ENCODE data around the gene ADCY10. TPM values are rescaled to one million over a fixed set of nuclear protein-coding genes. Genes with fewer than 3 reads are reported as not detected.
A peak's percentile ranks its signal among the peaks of the same experiment; 100 is the strongest.

The ADCY10 gene
- total and polyA plus RNA-seq, 5 donors, result 0.09 to 0.50 (median 0.29) TPM

DNA sequence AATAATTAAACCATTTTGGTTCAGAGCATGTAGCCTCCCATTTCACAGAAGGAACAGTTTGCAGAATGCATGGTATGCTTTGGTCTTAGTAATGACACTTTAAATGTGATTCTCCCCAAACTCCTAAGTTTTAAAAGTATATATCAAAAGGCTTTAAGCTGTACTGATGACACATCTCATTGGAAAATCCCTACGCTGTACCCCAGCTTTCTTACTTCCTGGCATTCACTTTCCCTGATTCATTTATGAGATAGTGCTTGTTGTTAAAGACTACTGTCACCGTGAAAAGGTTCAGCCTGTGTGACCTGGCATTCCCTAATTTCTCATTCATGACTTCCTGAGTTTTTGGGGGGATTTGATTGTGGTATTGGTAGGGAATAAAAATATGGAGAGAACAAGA, 138.8 kb downstream of the ADCY10 start:
- Histone ChIP-seq H3K4me3 (ENCODE audit: low read length) (no peak overlapping the region), H3K4me1 (ENCODE audit: control insufficient read depth, insufficient read depth, low read length) (peaks cover 2% of the 10 kb centered on the region), H3K27me3 (ENCODE audit: control insufficient read depth, insufficient read depth) (no peaks in the 10 kb centered on the region), H3K9me3 (ENCODE audit: control insufficient read depth, low read length) (no peaks in the 10 kb centered on the region), H3K27ac (ENCODE audit: low read length) (no peak overlapping the region)
- whole genome bisulfite sequencing, result 66% methylated on average over 2 of the region's 2 CpGs
- DNase-seq (no peak), ATAC-seq (no peak)
- intact Hi-C loops (cut with DNase I), result no loop called here

DNA sequence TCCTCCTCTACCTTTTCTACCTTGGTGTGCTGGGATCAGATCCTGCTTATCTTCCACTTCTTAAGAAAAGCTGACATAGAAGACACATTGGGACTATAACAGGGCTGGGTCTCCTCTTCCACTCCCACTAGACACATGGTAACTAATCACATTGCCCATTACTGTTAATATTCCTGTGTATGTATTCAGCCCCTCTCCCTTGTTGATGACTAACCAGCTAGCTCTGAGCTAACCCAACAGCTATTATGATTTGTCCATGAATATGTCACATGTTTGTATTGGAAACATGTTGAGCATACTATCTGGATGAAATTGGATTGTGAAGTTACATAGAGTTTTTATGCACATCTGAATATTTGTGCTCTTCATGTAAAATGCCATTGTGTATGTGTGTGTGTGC, 139.2 kb downstream of the ADCY10 start:
- DNase-seq, result no peak
- peaks cover 2% of the 10 kb centered on the region for H3K4me1 ChIP-seq (ENCODE audit: control insufficient read depth, insufficient read depth, low read length)
- H3K27ac ChIP-seq (ENCODE audit: low read length), result no peak overlapping the region
- intact Hi-C loops (cut with DNase I), result no loop called here
- no peak overlapping the region for H3K4me3 ChIP-seq (ENCODE audit: low read length)
- no peaks in the 10 kb centered on the region for H3K9me3 ChIP-seq (ENCODE audit: control insufficient read depth, low read length)
- H3K27me3 ChIP-seq (ENCODE audit: control insufficient read depth, insufficient read depth), result no peaks in the 10 kb centered on the region
- ATAC-seq, result no peak

DNA sequence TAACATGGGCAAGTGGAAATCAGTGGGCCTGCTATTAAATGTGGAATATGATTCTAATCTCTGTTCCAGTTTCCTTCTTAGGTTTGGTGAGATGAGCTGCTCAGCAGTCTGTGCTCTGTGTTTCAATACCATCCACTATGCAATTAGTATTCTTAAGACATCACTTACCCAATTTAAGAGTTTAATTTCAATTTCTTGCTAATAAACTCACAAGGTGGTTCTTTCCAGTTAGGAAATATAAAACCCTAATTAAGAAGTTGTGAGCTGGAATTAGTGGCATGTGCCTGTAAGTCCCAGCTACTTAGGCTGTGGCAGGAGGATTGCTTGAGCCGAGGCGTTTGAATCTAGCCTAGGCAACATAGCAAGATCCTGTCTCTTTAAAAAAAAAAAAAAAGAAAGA, 140.4 kb downstream of the ADCY10 start:
- no peaks in the 10 kb centered on the region for H3K27me3 ChIP-seq (ENCODE audit: control insufficient read depth, insufficient read depth)
- ATAC-seq (no peak), DNase-seq (no peak)
- H3K9me3 ChIP-seq (ENCODE audit: control insufficient read depth, low read length), result no peaks in the 10 kb centered on the region
- intact Hi-C loops (cut with DNase I), result no loop called here
- WGBS, result 92% methylated on average over 2 of the region's 2 CpGs
- peaks cover 2% of the 10 kb centered on the region for H3K4me1 ChIP-seq (ENCODE audit: control insufficient read depth, insufficient read depth, low read length)
- no peak overlapping the region for H3K27ac ChIP-seq (ENCODE audit: low read length)
- no peak overlapping the region for H3K4me3 ChIP-seq (ENCODE audit: low read length)

DNA sequence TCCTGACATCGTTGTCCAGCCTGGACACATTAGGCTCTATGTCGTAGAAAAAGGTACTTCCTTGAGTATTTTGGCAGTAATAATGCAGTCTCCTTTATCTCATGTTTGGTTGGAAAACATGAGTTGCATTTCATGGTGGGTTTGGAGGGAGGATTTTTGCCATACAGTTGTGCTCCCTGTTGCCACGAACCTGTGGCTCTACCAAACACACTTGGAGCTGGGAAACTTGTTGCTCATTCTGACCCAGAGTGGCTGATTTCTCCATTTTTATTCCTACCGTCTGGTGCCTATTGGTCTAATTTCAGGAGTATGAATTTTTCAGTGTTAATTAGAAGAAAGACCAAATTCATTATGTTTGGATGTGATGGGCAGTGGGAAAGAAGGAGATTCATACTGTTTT, 141.5 kb downstream of the ADCY10 start:
- 89% methylated on average over 4 of the region's 4 CpGs for WGBS
- no peak for ATAC-seq

DNA sequence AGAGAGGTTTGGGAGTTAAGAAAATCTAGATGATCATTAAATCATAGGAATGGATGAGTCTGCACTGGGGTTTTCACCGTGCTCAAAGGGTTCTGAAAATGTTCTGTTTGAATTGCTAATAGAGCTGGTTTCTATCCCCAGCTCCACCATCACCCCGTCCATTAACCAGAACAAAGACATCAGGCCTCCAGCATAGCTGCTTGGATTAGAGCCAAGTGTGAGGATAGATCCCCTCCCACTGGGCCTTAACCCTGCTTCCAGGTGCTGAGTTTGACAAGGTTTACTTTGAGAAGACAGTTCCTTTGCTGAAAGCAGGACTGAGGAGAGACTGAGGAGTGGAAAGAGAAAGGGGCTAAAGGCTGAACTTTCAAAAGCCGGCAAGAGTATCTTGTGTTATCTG, 143.8 kb downstream of the ADCY10 start:
- DNase-seq (no peak), ATAC-seq (no peak)
- Histone ChIP-seq H3K27ac (ENCODE audit: low read length) (no peak overlapping the region), H3K9me3 (ENCODE audit: control insufficient read depth, low read length) (no peaks in the 10 kb centered on the region), H3K4me3 (ENCODE audit: low read length) (no peak overlapping the region), H3K4me1 (ENCODE audit: control insufficient read depth, insufficient read depth, low read length) (peaks cover 2% of the 10 kb centered on the region), H3K27me3 (ENCODE audit: control insufficient read depth, insufficient read depth) (no peaks in the 10 kb centered on the region)
- intact Hi-C loops (cut with DNase I), result no loop called here
- WGBS, result 91% methylated on average over 3 of the region's 3 CpGs

More for the DNA sequence above, 141.5 kb downstream of the ADCY10 start:
- H3K4me3 ChIP-seq (ENCODE audit: low read length), result no peak overlapping the region
- H3K4me1 ChIP-seq (ENCODE audit: control insufficient read depth, insufficient read depth, low read length), result peaks cover 2% of the 10 kb centered on the region
- intact Hi-C loops (cut with DNase I), result no loop called here
- no peaks in the 10 kb centered on the region for H3K27me3 ChIP-seq (ENCODE audit: control insufficient read depth, insufficient read depth)
- H3K9me3 ChIP-seq (ENCODE audit: control insufficient read depth, low read length), result no peaks in the 10 kb centered on the region
- no peak overlapping the region for H3K27ac ChIP-seq (ENCODE audit: low read length)
- DNase-seq, result no peak

DNA sequence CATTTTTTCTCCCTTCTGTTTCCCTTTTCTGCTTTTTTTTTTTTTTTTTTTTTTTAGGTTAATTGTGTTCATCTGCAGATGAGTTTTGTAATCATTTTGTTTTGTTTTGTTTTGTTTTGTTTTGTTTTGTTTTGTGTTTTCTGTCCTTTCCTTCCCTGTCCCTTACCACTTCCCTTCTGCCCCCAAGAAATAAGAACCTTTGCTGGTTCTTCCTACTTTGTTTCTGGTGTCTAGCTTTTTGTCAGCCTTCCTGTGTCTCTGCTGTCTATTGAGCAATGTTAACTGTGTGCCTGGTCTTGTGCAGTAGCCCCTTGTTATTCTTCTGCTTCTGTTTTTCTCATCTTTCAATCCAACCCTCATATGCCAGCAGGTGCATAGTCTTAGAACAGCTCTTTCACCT, 146.2 kb downstream of the ADCY10 start:
- no peak overlapping the region for H3K4me3 ChIP-seq (ENCODE audit: low read length)
- intact Hi-C loops (cut with DNase I), result no loop called here
- H3K9me3 ChIP-seq (ENCODE audit: control insufficient read depth, low read length), result no peaks in the 10 kb centered on the region
- no peak overlapping the region for H3K27ac ChIP-seq (ENCODE audit: low read length)
- DNase-seq (no peak), ATAC-seq (no peak)
- H3K4me1 ChIP-seq (ENCODE audit: control insufficient read depth, insufficient read depth, low read length), result no peaks in the 10 kb centered on the region
- no peaks in the 10 kb centered on the region for H3K27me3 ChIP-seq (ENCODE audit: control insufficient read depth, insufficient read depth)

DNA sequence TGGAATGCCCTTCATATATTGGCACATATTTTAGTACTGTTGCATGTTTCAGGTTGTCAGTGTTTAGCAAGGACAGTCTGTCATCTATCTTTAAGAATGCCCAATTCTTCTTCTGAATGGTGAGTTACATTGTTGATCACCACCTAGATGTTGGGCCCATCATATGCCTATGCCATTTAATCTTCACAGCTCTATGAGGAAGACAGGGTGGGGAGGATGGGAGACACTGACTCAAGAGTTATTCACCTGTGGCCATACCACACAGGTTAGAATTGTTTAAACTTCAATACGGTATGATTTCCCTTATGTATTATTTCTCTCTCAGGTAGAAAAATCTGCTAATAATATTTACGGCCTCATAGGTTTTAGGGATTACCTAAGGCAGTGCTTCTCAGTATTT, 147.4 kb downstream of the ADCY10 start:
- H3K4me1 ChIP-seq (ENCODE audit: control insufficient read depth, insufficient read depth, low read length), result peaks cover 2% of the 10 kb centered on the region
- H3K4me3 ChIP-seq (ENCODE audit: low read length), result no peak overlapping the region
- H3K27ac ChIP-seq (ENCODE audit: low read length), result no peak overlapping the region
- ATAC-seq (no peak), DNase-seq (no peak)
- H3K9me3 ChIP-seq (ENCODE audit: control insufficient read depth, low read length), result no peaks in the 10 kb centered on the region
- intact Hi-C loops (cut with DNase I), result no loop called here
- 96% methylated on average over 2 of the region's 2 CpGs for WGBS
- no peaks in the 10 kb centered on the region for H3K27me3 ChIP-seq (ENCODE audit: control insufficient read depth, insufficient read depth)

DNA sequence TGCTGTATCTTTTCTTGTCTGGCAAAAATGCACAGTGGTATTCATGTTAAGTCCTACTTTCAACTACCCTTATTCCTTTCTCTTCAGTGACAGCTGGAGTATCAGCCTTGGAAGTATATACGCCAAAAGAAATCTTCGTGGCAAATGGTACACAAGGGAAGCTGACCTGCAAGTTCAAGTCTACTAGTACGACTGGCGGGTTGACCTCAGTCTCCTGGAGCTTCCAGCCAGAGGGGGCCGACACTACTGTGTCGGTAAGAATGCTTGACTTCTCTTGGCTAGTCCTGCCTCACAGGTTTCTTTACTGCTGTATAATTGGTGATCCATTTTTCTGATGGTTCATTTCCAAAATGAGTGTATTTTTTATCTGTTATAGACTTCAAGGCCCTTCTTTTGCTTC, 148.4 kb downstream of the ADCY10 start:
- 91% methylated on average over 6 of the region's 6 CpGs for WGBS
- H3K4me1 ChIP-seq (ENCODE audit: control insufficient read depth, insufficient read depth, low read length), result peaks cover 2% of the 10 kb centered on the region
- intact Hi-C loops (cut with DNase I), result no loop called here
- H3K9me3 ChIP-seq (ENCODE audit: control insufficient read depth, low read length), result no peaks in the 10 kb centered on the region
- DNase-seq (no peak), ATAC-seq (no peak)
- H3K4me3 ChIP-seq (ENCODE audit: low read length), result no peak overlapping the region
- H3K27me3 ChIP-seq (ENCODE audit: control insufficient read depth, insufficient read depth), result no peaks in the 10 kb centered on the region
- no peak overlapping the region for H3K27ac ChIP-seq (ENCODE audit: low read length)

DNA sequence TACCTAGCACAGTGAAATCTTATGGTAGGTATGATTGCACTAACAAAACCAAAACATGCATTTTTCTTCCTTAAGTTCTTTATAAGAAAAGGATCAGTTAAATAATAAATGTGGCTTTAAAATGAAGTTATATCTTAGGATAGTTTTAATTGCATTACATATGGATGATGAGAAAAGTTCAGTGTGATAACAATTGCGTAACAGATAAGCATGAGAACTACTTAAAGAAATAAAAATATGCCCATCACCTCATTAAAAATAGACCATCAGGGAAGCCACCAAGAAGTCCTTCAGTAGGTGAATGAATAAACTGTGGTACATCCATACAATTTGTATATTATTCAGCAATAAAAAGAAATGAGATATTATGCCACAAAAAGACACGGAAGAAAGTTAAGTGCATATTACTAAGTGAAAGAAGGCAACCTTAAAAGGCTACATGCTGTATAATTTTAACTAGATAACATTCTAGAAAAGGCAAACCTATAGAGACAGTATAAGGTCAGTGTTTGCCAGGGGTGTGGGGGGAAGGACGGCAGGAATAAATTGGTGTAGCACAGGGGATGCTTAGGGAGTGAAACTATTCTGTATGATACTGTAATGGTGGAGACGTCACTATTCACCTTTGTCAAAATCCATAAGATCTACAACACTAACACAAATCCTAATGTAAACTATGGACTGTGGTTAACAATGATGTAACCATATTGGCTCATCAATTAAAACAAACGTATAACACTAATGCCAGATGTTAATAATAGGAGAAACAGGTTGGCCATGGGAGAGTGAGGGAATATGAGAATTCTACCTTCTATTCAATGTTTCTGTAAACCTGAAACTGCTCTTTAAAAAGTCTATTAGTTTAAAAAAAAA, 149.2 kb downstream of the ADCY10 start:
- Histone ChIP-seq H3K27me3 (ENCODE audit: control insufficient read depth, insufficient read depth) (no peaks in the 10 kb centered on the region), H3K9me3 (ENCODE audit: control insufficient read depth, low read length) (no peaks in the 10 kb centered on the region), H3K27ac (ENCODE audit: low read length) (no peak overlapping the region), H3K4me1 (ENCODE audit: control insufficient read depth, insufficient read depth, low read length) (peaks cover 2% of the 10 kb centered on the region), H3K4me3 (ENCODE audit: low read length) (no peak overlapping the region)
- no peak for ATAC-seq
- intact Hi-C loops (cut with DNase I), result no loop called here
- DNase-seq, result no peak
- WGBS, result 89% methylated on average over 5 of the region's 5 CpGs

DNA sequence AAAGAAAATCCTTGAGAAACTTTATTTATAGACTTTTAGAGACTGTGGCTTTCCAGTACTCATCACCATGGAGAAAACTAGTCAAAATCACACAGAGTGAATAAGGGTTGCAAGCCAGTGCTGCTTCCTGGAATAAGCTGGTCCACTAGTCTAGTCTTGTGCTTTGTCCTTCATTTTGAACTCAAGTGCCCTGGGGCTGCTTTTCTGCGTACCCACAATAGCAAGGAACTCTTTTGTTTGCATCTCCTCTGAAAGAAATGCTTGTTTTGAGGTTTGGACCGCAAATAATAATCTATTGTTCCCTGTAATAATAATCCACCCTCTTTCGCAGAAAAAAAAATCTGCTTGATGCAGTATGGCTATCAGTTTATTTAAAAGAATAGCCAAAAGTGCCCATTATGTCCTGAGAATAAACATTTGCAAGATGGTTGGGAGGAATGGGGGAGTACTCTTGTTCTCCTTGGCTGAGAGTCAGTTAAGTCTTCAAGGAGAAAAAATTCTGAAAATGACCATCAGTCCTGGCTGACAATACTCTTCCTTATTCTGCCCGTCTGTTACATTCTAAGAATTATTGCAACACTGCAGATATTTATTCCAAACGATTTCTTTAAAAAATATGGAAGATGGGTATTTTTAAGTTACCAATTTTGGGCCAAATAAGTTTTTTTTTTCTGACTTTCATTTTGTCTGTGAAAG, 150.3 kb downstream of the ADCY10 start:
- peak; percentile 65 to 81 for ATAC-seq
- H3K27ac ChIP-seq (ENCODE audit: low read length), result no peak overlapping the region
- no peak for DNase-seq
- no peak overlapping the region for H3K4me3 ChIP-seq (ENCODE audit: low read length)
- 45% methylated on average over 5 of the region's 5 CpGs for WGBS
- peaks cover 2% of the 10 kb centered on the region for H3K4me1 ChIP-seq (ENCODE audit: control insufficient read depth, insufficient read depth, low read length)
- no peaks in the 10 kb centered on the region for H3K27me3 ChIP-seq (ENCODE audit: control insufficient read depth, insufficient read depth)
- intact Hi-C loops (cut with DNase I), result no loop called here
- no peaks in the 10 kb centered on the region for H3K9me3 ChIP-seq (ENCODE audit: control insufficient read depth, low read length)

DNA sequence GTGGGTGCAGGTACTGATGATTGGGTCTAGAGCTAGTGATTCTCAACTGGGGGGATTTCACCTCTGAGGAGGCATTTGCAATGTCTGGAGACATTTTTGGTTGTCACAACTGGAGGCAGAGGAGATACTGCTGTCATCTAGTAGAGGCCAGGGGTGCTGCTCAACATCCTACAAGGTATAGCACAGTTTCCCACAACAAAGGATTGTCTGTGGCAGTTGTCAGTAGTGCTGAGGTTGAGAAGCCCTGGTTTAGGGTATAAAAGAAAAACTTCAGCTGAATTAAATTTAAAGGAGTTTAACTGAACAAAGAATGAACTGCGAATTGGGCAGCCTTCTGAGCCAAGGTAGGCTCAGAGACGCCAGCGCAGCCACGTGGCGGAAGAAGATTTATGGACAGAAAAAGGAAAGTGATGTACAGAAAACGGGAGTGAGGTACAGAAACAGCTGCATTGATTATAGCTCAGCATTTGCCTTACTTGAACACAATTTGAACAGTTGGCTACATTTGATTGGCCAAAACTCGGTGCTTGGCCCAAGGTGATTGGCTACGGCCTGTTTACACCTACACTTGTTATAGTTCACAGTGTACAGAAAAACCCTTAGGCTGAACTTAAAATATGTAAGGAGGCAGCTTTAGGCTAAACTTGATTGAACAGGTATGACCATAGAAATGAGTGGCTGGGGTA, 151.7 kb downstream of the ADCY10 start:
- ATAC-seq (no peak), DNase-seq (no peak)
- H3K4me3 ChIP-seq (ENCODE audit: low read length), result no peak overlapping the region
- no peaks in the 10 kb centered on the region for H3K27me3 ChIP-seq (ENCODE audit: control insufficient read depth, insufficient read depth)
- WGBS, result 99% methylated on average over 8 of the region's 8 CpGs
- no peaks in the 10 kb centered on the region for H3K9me3 ChIP-seq (ENCODE audit: control insufficient read depth, low read length)
- intact Hi-C loops (cut with DNase I), result no loop called here
- peaks cover 2% of the 10 kb centered on the region for H3K4me1 ChIP-seq (ENCODE audit: control insufficient read depth, insufficient read depth, low read length)
- no peak overlapping the region for H3K27ac ChIP-seq (ENCODE audit: low read length)
